GM06990 (cell line): ENCODE measurements around the gene CRTC1.

Source experiments
- DNase-seq: peaks from one replicate; pipeline ENCODE4 v3.0.0-alpha.2; 2011; ENCODE audit not compliant: insufficient read length; ENCODE audit errors: extremely low read depth
- H3K27me3 ChIP-seq: replicated peaks from 2 replicates; pipeline ENCODE4 v1.6.0; 2011; ENCODE audit warnings: low read length; ENCODE audit not compliant: control insufficient read depth, insufficient read depth
- H3K36me3 ChIP-seq: 2 replicates; pipeline ENCODE4 v1.5.1; 2011; ENCODE audit warnings: low read length; ENCODE audit not compliant: control insufficient read depth, insufficient read depth
- H3K4me3 ChIP-seq: replicated peaks from 2 replicates; pipeline ENCODE4 v1.5.1; 2011; ENCODE audit warnings: low read depth, mild to moderate bottlenecking, control low read depth, low read length
- TF ChIP-seq, protein P1 (sequence below): IDR thresholded peaks from 2 replicates; pipeline ENCODE4 v1.5.1; 2011; ENCODE audit warnings: low read length, control low read depth, mild to moderate bottlenecking, inconsistent platforms; ENCODE audit not compliant: insufficient read depth, poor library complexity, severe bottlenecking

The CRTC1 gene

GRCh38 chr19:18704054-18704453 lies 20.6 kb downstream of the CRTC1 start:
- no peak overlapping the region for H3K4me3 ChIP-seq
- H3K36me3 ChIP-seq, result no peaks in the 10 kb centered on the region
- H3K27me3 ChIP-seq, result no peaks in the 10 kb centered on the region
- DNase-seq, result no peak
- TF ChIP-seq, protein P1, sequence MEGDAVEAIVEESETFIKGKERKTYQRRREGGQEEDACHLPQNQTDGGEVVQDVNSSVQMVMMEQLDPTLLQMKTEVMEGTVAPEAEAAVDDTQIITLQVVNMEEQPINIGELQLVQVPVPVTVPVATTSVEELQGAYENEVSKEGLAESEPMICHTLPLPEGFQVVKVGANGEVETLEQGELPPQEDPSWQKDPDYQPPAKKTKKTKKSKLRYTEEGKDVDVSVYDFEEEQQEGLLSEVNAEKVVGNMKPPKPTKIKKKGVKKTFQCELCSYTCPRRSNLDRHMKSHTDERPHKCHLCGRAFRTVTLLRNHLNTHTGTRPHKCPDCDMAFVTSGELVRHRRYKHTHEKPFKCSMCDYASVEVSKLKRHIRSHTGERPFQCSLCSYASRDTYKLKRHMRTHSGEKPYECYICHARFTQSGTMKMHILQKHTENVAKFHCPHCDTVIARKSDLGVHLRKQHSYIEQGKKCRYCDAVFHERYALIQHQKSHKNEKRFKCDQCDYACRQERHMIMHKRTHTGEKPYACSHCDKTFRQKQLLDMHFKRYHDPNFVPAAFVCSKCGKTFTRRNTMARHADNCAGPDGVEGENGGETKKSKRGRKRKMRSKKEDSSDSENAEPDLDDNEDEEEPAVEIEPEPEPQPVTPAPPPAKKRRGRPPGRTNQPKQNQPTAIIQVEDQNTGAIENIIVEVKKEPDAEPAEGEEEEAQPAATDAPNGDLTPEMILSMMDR, result no peak

DNA sequence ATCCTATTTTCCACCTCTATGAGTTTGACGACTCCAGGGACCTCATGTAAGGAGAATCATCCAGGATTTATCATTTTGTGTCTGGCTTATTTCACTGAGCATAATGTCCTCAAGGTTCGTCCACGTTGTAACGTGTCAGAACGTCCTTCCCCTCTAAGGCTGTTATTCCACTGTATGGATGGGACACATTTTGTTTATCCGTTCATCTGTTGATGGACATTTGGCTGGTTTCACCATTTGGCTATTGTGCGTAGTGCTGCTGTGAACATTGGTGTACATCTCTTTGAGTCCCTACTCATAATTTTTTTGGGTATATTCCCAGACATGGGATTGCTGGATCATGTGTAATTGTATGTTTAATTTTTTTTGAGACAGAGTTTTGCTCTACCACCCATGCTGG lies 21.5 kb downstream of the CRTC1 start:
- no peaks in the 10 kb centered on the region for H3K27me3 ChIP-seq
- no peak overlapping the region for H3K4me3 ChIP-seq
- DNase-seq, result no peak
- H3K36me3 ChIP-seq, result no peaks in the 10 kb centered on the region
- TF ChIP-seq, protein P1, result no peak

GRCh38 chr19:18708452-18709231 lies 25.2 kb downstream of the CRTC1 start:
- DNase-seq, result no peak
- TF ChIP-seq, protein P1, result no peak
- H3K27me3 ChIP-seq, result no peaks in the 10 kb centered on the region
- no peak overlapping the region for H3K4me3 ChIP-seq
- H3K36me3 ChIP-seq, result no peaks in the 10 kb centered on the region

GRCh38 chr19:18709546-18709945 lies 26.1 kb downstream of the CRTC1 start:
- DNase-seq, result no peak
- TF ChIP-seq, protein P1, result no peak
- Histone ChIP-seq H3K4me3 (no peak overlapping the region), H3K27me3 (no peaks in the 10 kb centered on the region), H3K36me3 (no peaks in the 10 kb centered on the region)

DNA sequence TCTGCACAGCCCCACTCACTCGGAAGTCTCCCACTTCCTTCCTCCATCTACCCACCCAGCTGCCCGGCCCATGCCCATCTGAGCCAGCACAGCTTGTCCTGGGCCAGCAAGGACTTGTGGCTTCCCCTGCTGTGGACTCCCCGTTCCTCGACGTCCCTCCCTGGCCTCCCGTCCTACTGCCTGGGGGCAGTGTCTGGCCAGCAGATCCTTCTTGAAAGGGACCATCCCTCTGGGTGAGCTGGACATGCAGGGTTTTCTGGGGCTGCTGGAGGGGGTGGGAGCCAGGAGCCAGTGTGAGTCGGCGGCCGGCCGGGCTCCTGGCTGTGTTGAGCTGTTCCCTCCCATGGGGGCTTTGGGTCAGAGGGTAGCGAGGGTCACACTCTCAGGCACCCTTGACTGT lies 26.7 kb downstream of the CRTC1 start:
- TF ChIP-seq, protein P1, result no peak
- no peak for DNase-seq
- H3K4me3 ChIP-seq, result no peak overlapping the region
- no peaks in the 10 kb centered on the region for H3K27me3 ChIP-seq
- no peaks in the 10 kb centered on the region for H3K36me3 ChIP-seq
